ENCODE measurements around the gene OR10H4.

DNA sequence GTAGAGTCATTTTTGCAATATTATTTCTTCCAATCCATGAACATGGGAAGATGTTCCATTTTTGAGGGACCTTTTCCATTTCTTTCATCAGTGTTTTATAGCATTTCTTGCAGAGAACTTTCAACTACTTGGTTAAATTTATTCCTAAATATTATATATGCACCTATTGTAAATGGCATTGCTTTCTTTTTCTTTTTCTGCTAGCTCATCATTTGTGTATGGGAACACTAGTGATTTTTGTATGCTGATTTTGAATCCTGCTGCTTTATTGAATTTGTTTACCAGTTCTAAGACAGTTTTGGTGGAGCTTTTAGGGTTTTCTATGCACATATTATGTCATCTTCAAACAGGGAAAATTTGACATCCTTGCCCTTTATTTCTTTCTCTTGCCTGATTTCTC lies 43.8 kb upstream of the OR10H4 start:
- no peak for TF ChIP-seq ASH2L (IDR thresholded peaks at IDR 0.05; ENCODE audit: insufficient read length, low read depth, low read length)
- TF ChIP-seq, protein P1, sequence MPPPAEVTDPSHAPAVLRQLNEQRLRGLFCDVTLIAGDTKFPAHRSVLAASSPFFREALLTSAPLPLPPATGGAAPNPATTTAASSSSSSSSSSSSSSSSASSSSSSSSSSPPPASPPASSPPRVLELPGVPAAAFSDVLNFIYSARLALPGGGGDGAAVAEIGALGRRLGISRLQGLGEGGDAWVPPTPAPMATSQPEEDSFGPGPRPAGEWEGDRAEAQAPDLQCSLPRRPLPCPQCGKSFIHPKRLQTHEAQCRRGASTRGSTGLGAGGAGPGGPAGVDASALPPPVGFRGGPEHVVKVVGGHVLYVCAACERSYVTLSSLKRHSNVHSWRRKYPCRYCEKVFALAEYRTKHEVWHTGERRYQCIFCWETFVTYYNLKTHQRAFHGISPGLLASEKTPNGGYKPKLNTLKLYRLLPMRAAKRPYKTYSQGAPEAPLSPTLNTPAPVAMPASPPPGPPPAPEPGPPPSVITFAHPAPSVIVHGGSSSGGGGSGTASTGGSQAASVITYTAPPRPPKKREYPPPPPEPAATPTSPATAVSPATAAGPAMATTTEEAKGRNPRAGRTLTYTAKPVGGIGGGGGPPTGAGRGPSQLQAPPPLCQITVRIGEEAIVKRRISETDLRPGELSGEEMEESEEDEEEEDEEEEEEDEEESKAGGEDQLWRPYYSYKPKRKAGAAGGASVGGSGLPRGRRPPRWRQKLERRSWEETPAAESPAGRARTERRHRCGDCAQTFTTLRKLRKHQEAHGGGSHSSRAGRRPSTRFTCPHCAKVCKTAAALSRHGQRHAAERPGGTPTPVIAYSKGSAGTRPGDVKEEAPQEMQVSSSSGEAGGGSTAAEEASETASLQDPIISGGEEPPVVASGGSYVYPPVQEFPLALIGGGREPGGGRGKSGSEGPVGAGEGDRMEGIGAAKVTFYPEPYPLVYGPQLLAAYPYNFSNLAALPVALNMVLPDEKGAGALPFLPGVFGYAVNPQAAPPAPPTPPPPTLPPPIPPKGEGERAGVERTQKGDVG (CRISPR knock-in tag; IDR thresholded peaks at IDR 0.05; ENCODE audit: borderline replicate concordance) = no peak
- TF ChIP-seq HNRNPL (IDR thresholded peaks at IDR 0.05; ENCODE audit: low read depth, low read length) = no peak
- TF ChIP-seq, protein P2, sequence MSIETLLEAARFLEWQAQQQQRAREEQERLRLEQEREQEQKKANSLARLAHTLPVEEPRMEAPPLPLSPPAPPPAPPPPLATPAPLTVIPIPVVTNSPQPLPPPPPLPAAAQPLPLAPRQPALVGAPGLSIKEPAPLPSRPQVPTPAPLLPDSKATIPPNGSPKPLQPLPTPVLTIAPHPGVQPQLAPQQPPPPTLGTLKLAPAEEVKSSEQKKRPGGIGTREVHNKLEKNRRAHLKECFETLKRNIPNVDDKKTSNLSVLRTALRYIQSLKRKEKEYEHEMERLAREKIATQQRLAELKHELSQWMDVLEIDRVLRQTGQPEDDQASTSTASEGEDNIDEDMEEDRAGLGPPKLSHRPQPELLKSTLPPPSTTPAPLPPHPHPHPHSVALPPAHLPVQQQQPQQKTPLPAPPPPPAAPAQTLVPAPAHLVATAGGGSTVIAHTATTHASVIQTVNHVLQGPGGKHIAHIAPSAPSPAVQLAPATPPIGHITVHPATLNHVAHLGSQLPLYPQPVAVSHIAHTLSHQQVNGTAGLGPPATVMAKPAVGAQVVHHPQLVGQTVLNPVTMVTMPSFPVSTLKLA (IDR thresholded peaks at IDR 0.05) = no peak
- TF ChIP-seq ZNF891 (CRISPR knock-in tag; IDR thresholded peaks at IDR 0.05) = no peak
- no peak for TF ChIP-seq GABPA (IDR thresholded peaks at IDR 0.05; ENCODE audit: low read depth, low read length)
- no peak for TF ChIP-seq GABPA (CRISPR knock-in tag; IDR thresholded peaks at IDR 0.05; ENCODE audit: low read depth)

All from HepG2 (cell line).